ENCODE results near the gene TNFAIP6. TPM values are rescaled to one million over a fixed set of nuclear protein-coding genes. Genes with fewer than 3 reads are reported as not detected.
A peak's percentile ranks its signal among the peaks of the same experiment; 100 is the strongest.
"Not testable (repeated sequence)": the region's sequence is repeated elsewhere in the genome, so short reads cannot be mapped to it uniquely, and the experiment has no call there.

TNFAIP6 gene, protein sequence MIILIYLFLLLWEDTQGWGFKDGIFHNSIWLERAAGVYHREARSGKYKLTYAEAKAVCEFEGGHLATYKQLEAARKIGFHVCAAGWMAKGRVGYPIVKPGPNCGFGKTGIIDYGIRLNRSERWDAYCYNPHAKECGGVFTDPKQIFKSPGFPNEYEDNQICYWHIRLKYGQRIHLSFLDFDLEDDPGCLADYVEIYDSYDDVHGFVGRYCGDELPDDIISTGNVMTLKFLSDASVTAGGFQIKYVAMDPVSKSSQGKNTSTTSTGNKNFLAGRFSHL
- 3.0 TPM for total RNA-seq
- long read RNA-seq, transcript TNFAIP6-201 (6 exons, 1,424 nt): major isoform, 6 of 6 reads
- long read RNA-seq, partial matches to known transcripts: 0 of 6 reads
- long read RNA-seq, other reads (novel, unspliced or antisense): 0 of 6 reads

DNA sequence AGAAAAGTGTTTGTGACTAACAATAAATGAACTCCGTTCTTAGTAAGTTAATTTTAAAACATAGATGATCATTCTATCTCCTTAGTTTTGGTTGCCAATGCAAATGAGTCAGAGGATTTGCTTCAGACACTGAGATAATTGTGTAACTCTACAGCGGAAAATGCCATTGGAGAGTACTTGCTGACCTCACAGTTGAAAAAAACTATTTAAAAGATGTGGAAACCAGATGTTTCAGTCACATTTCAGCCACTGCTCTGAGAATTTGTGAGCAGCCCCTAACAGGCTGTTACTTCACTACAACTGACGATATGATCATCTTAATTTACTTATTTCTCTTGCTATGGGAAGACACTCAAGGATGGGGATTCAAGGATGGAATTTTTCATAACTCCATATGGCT, at the start of gene TNFAIP6:
Gene TNFAIP6 (plus strand): TSS at position 234 of the 400 bp plus-strand sequence. CDS start 75 bp downstream, at position 309.
- H3K27me3 ChIP-seq: no peaks in the 10 kb centered on the region
- no peaks in the 10 kb centered on the region for H3K4me1 ChIP-seq
- peak; percentile 56 for ATAC-seq
- DNase-seq: no peak
- H3K27ac ChIP-seq: no peak within 1 kb of the TSS
- H3K9me3 ChIP-seq: no peaks in the 10 kb centered on the region
- TF ChIP-seq, protein P1, sequence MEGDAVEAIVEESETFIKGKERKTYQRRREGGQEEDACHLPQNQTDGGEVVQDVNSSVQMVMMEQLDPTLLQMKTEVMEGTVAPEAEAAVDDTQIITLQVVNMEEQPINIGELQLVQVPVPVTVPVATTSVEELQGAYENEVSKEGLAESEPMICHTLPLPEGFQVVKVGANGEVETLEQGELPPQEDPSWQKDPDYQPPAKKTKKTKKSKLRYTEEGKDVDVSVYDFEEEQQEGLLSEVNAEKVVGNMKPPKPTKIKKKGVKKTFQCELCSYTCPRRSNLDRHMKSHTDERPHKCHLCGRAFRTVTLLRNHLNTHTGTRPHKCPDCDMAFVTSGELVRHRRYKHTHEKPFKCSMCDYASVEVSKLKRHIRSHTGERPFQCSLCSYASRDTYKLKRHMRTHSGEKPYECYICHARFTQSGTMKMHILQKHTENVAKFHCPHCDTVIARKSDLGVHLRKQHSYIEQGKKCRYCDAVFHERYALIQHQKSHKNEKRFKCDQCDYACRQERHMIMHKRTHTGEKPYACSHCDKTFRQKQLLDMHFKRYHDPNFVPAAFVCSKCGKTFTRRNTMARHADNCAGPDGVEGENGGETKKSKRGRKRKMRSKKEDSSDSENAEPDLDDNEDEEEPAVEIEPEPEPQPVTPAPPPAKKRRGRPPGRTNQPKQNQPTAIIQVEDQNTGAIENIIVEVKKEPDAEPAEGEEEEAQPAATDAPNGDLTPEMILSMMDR (IDR thresholded peaks at IDR 0.05): no peak
- intact Hi-C loops (cut with DNase I): no loop called here
- H3K36me3 ChIP-seq: no peaks in the 10 kb centered on the region
- no peak within 1 kb of the TSS for H3K4me3 ChIP-seq

DNA sequence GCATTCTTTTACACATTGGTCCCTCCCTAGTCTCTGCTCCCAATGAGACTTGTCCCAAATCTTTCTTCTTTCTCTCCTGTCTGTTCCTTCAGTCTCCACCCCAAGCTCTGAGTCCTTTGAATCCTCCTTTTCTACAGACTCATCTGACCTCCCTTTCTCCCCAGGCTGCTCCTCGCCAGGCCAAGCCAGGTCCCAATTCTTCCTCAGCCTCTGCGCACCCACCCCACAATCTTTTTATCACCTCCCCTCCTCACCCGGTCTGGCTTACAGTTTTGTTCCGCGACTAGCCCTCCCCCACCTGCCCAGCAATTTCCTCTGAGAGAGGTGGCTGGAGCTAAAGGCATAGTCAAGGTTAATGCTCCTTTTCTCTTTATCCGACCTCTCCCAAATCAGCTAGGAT, 47.1 kb upstream of the TNFAIP6 start:
- H3K4me3 ChIP-seq; H3K36me3 ChIP-seq; H3K4me1 ChIP-seq; H3K27me3 ChIP-seq; ATAC-seq; H3K27ac ChIP-seq; intact Hi-C loops (cut with DNase I); DNase-seq; H3K9me3 ChIP-seq: not testable (repeated sequence)

DNA sequence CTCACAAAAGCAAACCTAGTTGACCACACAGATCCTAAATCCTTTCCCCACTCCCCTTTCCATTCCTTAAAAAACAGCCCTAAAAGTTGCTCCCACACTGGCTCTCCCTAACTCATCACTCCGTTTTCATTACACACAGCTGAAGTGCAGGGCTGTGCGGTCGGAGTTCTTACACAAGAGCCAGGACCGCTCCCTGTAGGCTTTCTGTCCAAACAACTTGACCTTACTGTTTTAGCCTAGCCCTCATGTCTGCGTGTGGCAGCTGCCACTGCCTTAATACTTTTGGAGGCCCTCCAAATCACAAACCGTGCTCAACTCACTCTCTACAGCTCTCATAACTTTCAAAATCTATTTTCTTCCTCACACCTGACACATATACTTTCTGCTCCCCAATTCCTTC, 45.0 kb upstream of the TNFAIP6 start:
- H3K27ac ChIP-seq; H3K4me1 ChIP-seq; H3K9me3 ChIP-seq; H3K4me3 ChIP-seq; DNase-seq; H3K36me3 ChIP-seq; H3K27me3 ChIP-seq; intact Hi-C loops (cut with DNase I); ATAC-seq: not testable (repeated sequence)

DNA sequence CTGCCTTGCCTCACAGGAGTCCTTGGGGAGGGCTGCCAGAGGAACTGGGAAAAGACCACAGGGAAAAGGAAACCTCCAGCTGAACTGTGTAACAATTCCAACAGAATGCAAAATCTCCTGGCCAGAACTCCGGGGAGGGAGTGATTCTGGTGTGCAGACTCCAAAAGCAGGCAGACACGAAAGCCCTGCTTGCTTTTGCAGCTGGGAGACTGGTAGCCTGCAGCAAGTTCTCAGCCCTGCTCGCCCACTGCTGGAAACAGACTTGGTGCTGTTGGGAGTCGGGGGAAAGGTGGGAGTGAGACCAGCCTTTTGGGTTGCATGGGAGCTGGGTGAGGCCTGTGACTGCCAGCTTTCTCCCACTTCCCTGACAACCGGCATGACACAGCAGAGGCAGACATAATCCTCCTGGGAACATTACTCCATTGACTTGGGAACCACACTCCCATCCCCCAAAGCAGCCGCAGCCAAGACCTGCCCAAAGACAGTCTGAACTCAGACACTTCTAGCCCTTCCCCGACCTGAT, 42.0 kb upstream of the TNFAIP6 start:
- ATAC-seq (no peak), DNase-seq (no peak)
- TF ChIP-seq, protein P1 (IDR thresholded peaks at IDR 0.05): no peak
- no peak overlapping the region for H3K4me3 ChIP-seq
- H3K36me3 ChIP-seq: no peaks in the 10 kb centered on the region
- no peaks in the 10 kb centered on the region for H3K27me3 ChIP-seq
- intact Hi-C loops (cut with DNase I): no loop called here
- H3K27ac ChIP-seq: peak overlapping the region; percentile 36
- H3K4me1 ChIP-seq: no peaks in the 10 kb centered on the region
- no peaks in the 10 kb centered on the region for H3K9me3 ChIP-seq

DNA sequence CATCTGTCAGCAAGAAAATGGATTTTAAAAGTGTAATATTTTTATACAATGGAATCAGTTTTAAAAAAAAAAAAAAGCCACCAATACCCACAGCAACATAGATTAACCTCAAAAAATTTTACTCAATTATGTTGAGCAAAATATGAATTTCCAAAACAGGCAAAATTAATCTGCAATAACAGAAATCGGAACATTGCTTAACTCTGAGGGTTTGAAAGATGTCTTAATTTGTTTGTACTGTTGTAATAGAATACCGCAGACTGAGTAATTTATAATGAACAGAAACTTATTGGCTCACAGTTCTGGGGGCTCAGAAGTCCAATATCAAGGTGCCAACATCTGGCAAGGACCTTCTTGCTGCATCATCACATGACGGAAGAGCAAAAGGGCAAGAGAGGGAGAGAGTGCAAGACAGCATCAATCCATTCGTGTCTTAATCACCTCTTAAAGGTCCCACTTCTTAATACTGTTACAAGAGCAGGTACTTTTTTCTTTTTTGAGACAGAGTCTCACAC, 31.8 kb upstream of the TNFAIP6 start:
- Histone ChIP-seq H3K4me1 (no peaks in the 10 kb centered on the region), H3K27ac (no peak overlapping the region), H3K9me3 (no peaks in the 10 kb centered on the region), H3K4me3 (no peak overlapping the region), H3K36me3 (no peaks in the 10 kb centered on the region), H3K27me3 (no peaks in the 10 kb centered on the region)
- TF ChIP-seq, protein P1 (IDR thresholded peaks at IDR 0.05): no peak
- DNase-seq: no peak
- ATAC-seq: peak; percentile 38
- intact Hi-C loops (cut with DNase I): no loop called here

DNA sequence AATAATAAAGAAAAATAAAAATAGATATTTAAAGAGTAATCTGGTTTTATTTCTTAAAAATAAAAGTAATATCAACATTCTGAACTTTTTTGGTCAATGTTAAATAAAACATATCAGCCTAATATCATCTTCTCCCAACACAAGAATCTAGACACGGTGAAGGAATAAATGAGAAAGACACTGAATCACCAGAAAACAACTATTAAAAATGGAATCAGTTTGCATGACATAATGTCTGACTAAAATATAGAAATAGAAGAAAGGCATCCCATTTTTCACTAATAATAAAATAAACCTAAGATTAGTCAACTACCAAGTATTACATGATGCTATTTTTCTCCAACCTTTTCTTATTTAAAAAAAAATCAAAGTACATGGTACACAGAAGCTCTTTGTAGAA, 30.8 kb upstream of the TNFAIP6 start:
- no peak overlapping the region for H3K27ac ChIP-seq
- TF ChIP-seq, protein P1 (IDR thresholded peaks at IDR 0.05): no peak
- H3K4me1 ChIP-seq: no peaks in the 10 kb centered on the region
- intact Hi-C loops (cut with DNase I): no loop called here
- DNase-seq: no peak
- no peaks in the 10 kb centered on the region for H3K9me3 ChIP-seq
- no peaks in the 10 kb centered on the region for H3K27me3 ChIP-seq
- H3K36me3 ChIP-seq: no peaks in the 10 kb centered on the region
- no peak for ATAC-seq
- H3K4me3 ChIP-seq: no peak overlapping the region

Data from upper lobe of right lung (tissue), 1 donor.